Measurements from ENCODE around the gene VIL1.

The VIL1 gene

DNA sequence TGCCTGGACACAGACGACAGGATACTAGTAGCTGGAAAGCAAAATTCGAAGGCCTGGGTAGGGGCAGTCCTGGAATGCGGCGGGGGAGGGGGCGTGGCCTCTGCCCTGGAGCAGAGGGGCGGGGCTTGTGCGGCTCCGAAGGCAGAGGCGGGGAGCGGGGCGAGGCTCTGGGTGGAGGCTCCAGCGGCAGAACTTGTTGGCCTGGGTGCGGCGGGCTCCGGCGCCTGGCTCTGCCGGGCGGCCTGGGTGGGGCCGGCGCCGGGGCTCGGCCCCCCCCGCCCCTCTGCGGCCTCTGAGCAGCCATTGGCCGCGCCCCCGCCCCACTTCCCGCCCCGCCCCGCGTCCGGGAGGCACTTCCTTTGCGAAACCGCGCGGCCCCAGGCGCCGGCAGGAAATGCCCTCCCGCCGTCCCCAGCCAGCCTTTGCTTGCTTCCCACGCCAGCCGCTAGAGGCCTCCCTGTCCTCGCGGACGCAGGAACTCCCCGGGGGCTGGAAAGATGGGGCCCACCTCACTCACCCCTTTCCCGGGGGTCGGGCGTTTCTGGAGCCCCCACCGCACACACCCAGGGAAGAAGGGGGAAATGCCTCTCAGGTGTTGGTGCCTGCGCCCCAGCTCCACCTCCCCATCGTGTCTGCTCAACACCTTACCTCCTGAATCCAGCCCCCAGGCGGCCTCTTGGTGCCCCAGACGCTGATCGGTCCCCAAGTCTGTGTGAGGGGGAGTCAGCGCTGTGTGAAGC, 12.5 kb upstream of the VIL1 start:
- DNase-seq (ENCODE audit: low read depth): peak; percentile 89

GRCh38 chr2:218406949-218407618, 11.8 kb upstream of the VIL1 start:
- DNase-seq (ENCODE audit: low read depth): peak; percentile 68

DNA sequence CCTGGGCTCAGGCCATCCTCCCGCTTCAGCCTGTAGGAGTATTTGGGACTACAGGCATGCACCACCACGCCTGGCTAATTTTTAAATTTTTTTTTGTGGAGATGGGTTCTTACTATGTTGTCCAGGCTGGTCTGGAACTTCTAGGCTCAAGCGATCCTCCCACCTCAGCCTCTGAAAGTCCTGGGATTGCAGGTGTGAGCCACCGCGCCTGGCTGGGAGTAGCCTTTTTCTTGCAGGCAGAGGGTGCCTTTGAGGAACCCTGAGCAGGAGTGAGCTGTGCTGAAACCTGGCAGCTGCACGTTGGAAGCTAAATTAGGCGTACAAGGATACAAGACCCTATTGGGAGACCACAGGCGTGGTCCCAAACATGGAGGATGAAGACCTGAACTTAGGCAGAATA, 11.2 kb upstream of the VIL1 start:
- no peak for DNase-seq (ENCODE audit: low read depth)

DNA sequence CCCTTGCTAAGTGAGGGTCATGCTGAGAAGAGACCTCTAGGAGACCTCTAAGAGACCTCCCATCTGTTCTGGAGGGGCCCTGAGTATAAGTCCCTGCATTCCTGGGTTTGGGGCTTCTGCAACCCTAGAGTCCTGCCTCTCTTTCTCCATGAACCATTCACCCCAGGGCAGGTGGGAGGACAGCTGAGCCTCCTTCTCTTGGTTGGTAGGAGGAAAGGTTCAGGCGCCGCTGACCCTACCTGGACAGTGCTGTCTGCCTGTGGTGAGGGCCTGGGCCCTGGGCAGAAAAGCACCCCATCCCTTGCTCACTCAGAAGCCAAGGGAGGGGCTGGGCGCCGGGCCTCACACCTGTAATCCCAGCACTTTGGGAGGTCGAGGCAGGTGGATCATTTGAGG, 604 bp upstream of the VIL1 start:
- DNase-seq (ENCODE audit: low read depth): no peak

DNA sequence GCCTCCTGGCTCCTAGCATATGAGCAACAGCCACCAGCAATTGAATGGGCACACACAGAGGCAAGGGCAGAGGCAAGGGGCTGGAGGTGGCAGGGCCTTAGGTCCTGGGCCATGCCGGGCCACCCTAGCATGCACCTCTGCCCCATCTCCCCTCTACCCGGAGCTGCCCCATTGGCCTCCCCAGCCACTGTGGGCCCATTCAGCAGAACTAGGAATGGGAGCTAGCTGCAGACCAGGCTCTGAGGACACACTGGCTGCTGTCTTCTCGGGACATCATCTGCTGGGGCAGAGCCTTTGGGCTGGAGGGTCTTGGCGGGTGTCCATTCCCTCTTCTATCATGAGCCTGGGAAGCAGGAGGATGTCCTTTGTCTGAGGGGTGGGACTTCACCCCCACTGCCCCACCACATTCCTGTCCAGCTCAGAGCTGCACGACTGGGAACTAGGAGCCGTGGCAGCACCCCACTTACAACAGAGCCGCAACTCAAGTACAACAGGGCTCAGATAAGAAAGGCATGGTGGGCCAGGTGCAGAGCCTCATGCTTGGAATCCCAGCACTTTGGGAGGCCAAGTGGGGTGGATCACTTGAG, 800 bp downstream of the VIL1 start:
- DNase-seq (ENCODE audit: low read depth): no peak

GRCh38 chr2:218421027-218421426, 2.1 kb downstream of the VIL1 start:
- DNase-seq (ENCODE audit: low read depth): no peak

DNA sequence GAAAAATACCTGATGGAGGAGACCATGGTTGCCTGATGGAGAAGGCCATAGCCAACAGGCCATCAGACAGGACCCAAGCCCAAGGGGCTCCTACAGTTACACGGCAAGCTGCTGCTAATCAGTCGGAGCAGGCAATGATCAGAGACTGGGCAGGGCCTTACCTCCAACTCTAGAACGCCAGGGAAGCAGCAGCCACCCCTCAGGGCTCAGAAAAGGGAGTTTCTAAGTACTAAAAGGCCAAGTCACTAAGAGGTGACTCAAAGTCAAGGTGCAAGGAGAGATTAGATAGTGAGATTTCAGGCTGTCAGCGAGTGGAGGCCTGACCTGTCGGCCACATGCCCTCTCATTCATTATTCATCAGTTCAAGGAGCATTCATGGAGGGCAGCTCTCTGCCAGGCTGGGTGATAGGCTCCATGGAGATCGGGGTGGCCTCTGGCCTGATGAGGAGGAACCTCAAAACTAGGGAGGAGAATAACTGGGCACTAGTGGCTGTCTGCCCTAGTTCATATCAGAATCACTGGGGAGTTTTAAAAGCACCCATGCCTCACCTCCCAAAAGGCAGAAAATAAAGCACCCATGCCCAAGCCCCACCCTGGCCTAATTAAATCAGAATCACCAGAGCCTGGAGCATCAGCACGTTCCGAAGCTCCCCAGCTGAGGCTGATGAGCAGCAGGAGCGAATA, 3.6 kb downstream of the VIL1 start:
- no peak for DNase-seq (ENCODE audit: low read depth)

- DNase-seq (ENCODE audit: low read depth): no peak
Observed at GRCh38 chr2:218423584-218423983, 4.7 kb downstream of the VIL1 start.

GRCh38 chr2:218425531-218425930, 6.6 kb downstream of the VIL1 start:
- no peak for DNase-seq (ENCODE audit: low read depth)

GRCh38 chr2:218427741-218428140, 8.8 kb downstream of the VIL1 start:
- DNase-seq (ENCODE audit: low read depth): no peak

- no peak for DNase-seq (ENCODE audit: low read depth)
Observed at GRCh38 chr2:218428846-218429558, 10.1 kb downstream of the VIL1 start.

- DNase-seq (ENCODE audit: low read depth): no peak
Observed at GRCh38 chr2:218429911-218430692, 11.2 kb downstream of the VIL1 start.

DNA sequence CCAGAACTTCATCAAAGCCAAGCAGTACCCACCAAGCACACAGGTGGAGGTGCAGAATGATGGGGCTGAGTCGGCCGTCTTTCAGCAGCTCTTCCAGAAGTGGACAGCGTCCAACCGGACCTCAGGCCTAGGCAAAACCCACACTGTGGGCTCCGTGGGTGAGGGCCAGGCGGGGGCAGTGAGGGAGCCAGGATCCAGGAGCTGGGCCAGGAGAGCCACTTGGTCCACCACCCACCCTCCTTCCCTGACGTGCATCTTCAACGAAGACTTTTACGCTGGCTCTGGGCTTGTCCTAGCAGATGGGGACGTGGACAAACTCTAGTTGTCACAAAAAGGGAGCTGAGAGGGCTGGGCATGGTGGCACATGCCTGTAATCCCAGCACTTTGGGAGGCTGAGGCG, 11.8 kb downstream of the VIL1 start:
- DNase-seq (ENCODE audit: low read depth): no peak

GRCh38 chr2:218431878-218432277, 13.0 kb downstream of the VIL1 start:
- DNase-seq (ENCODE audit: low read depth): no peak

DNA sequence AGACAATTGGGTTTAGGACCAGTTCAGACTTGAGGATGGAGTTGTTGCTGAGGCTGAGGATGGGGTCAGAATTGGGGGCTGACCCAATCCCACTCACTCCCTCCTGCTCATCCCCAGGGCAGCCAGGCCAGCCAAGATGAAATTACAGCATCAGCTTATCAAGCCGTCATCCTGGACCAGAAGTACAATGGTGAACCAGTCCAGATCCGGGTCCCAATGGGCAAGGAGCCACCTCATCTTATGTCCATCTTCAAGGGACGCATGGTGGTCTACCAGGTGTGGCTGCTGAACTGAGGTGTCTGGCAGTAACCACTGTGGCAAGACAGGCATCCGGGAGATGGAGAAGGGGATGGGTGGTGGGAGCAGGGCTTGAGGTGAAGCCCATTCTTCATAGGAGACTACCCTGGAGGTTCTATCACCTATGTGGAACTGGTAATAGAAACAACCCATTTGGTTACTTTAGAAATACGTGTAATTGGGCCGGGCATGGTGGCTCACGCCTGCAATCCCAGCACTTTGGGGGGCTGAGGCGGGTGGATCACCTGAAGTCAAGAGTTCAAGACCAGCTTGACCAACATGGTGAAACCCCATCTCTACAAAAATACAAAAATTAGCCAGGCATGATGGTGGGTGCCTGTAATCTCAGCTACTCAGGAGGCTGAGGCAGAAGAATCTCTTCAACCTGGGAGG, 13.9 kb downstream of the VIL1 start:
- no peak for DNase-seq (ENCODE audit: low read depth)

GRCh38 chr2:218434456-218434855, 15.5 kb downstream of the VIL1 start:
- no peak for DNase-seq (ENCODE audit: low read depth)

DNA sequence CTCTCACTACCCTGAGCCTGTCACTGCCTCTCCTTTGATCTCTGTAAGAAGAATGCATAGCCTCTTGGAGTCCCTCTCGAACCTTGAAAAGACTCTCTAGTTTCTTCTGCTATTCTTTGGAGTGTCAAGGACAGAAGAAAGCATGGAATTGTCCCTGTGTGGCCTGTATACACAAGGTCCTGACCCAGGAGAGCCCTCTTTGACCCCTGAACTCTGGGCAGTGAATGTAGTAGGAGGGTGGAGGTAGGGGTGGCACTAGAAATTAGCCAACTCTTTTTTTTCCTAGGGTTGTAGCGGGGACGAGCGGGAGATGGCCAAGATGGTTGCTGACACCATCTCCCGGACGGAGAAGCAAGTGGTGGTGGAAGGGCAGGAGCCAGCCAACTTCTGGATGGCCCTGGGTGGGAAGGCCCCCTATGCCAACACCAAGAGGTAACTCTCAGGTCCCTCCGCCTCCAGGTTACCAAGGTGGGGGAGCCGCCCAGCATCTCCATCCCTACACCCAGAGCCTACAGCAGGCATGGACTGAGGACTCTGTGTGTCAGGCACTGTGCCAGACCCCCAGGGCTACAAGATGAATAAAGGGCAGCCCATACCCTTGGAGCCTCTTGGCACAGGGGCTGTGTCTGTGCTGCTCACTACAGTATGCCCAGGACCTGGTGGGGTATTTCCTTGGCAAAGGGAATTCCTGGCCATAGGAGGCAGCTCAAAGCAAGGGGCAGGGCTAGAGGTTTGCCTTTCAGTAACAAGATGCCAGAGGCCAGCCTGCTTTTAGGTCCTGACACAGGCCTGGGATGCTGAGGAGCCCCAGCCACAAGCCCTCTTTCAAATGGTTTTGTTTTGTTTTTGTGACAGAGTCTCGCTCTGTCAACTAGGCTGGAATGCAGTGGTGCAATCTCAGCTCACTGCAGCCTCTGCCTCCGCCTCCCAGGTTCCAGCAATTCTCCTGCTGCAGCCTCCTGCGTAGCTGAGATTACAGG, 16.4 kb downstream of the VIL1 start:
- DNase-seq (ENCODE audit: low read depth): peak; percentile 24

GRCh38 chr2:218436992-218437391, 18.1 kb downstream of the VIL1 start:
- DNase-seq (ENCODE audit: low read depth): no peak

GRCh38 chr2:218437969-218438368, 19.0 kb downstream of the VIL1 start:
- no peak for DNase-seq (ENCODE audit: low read depth)

GRCh38 chr2:218438596-218438995, 19.7 kb downstream of the VIL1 start:
- DNase-seq (ENCODE audit: low read depth): peak; percentile 71
